Kidney (tissue), 14 donors: ENCODE results near the gene FOXD3. TPM values are rescaled to one million over a fixed set of nuclear protein-coding genes. Genes with fewer than 3 reads are reported as not detected.
A peak's percentile ranks its signal among the peaks of the same experiment; 100 is the strongest.

Experiments
- DNase-seq, 5 donors: peaks; one replicate each; pipeline ENCODE4 v3.0.0-alpha.2; 2013 to 2020
- FAIRE-seq: peaks from 2 replicates; lab custom pipeline; 2012; peaks lifted over from hg19 to GRCh38; lab: Jason Lieb, UNC
- H3K27ac ChIP-seq, 2 donors: one replicate each; pipeline ENCODE4 v1.7.0; 2013; ENCODE audit warnings: low read depth in 2 of 2, low read length in 2 of 2, inconsistent platforms in 1 of 2
- H3K27me3 ChIP-seq: one replicate; pipeline ENCODE4 v1.7.1; 2013; ENCODE audit warnings: low read length, inconsistent platforms; ENCODE audit not compliant: control insufficient read depth, insufficient read depth
- H3K36me3 ChIP-seq, 3 donors: one replicate each; pipeline versions ENCODE4 v1.7.0 to v1.7.1; 2013; ENCODE audit warnings: low read length in 3 of 3, control low read depth in 1 of 3, inconsistent platforms in 1 of 3; ENCODE audit not compliant: insufficient read depth in 3 of 3, control insufficient read depth in 2 of 3
- H3K4me1 ChIP-seq, 3 donors: one replicate each; pipeline versions ENCODE4 v1.7.0 to v1.7.1; 2013; ENCODE audit warnings: low read length in 3 of 3, inconsistent platforms in 1 of 3, low read depth in 1 of 3; ENCODE audit not compliant: control insufficient read depth in 2 of 3, insufficient read depth in 2 of 3
- H3K4me3 ChIP-seq, 3 donors: one replicate each; pipeline versions ENCODE4 v1.7.0 to v1.8.1; 2013; ENCODE audit warnings: low read length in 3 of 3, control low read depth in 1 of 3, inconsistent platforms in 1 of 3
- H3K9ac ChIP-seq, 3 donors: one replicate each; pipeline versions ENCODE4 v1.7.0 to v1.7.1; 2013; ENCODE audit warnings: low read length in 3 of 3, control low read depth in 1 of 3, inconsistent platforms in 1 of 3
- H3K9me3 ChIP-seq, 3 donors: one replicate each; pipeline versions ENCODE4 v1.7.0 to v1.7.1; 2013; ENCODE audit warnings: low read length in 3 of 3, control low read depth in 1 of 3, inconsistent platforms in 1 of 3; ENCODE audit not compliant: control insufficient read depth in 2 of 3, insufficient read depth in 1 of 3
- CTCF ChIP-seq: IDR thresholded peaks from 3 replicates; pipeline ENCODE4 v1.5.1; 2012; ENCODE audit warnings: mild to moderate bottlenecking, moderate library complexity, borderline replicate concordance; ENCODE audit not compliant: insufficient read depth; ENCODE audit errors: extremely low read depth
- intact Hi-C: fragments of 100-400 bp; cut with DNase I; formaldehyde crosslinking; loops from one replicate; pipeline ENCODE4 v1.11.1; 2022
- polyA plus RNA-seq: library from polyadenylated mRNA; stranded (reverse); fragments of 350-450 nt; fragmentation: Illumina TruSeq; extraction: RNeasy Lipid Tissue Mini Kit (QIAGEN cat#74804); gene quantifications from one replicate; pipeline ENCODE4 v1.2.3, GENCODE V29; 2014; ENCODE audit warnings: low read depth, low replicate concordance; ENCODE audit not compliant: insufficient read depth
- total RNA-seq: library from RNA; stranded (reverse); fragmentation: NEBNext Ultra II Directional; extraction: Animal tissue kit (Norgen Biotek cat#: 25700); gene quantifications from one replicate; pipeline ENCODE4 v1.2.1, GENCODE V29; 2021
- donor health status: control.
- donor health status: control.
- donor health status: control.
- donor health status: control.
- donor health status: control.
- donor health status: DM: yes; HTN: yes; CAD: no.
- donor health status: Normal renal cell carcinoma (clear cell type).

FOXD3 gene
- total and polyA plus RNA-seq, 2 donors from 2014 or later, result 0.17 to 0.31 TPM

GRCh38 chr1:63319046-63320021, 3.0 kb upstream of the FOXD3 start:
- Histone ChIP-seq H3K9ac (no peak overlapping the region), H3K4me1 (peaks cover 0 to 4% (median 0%) of the 10 kb centered on the region in 3 donors), H3K27ac (no peak overlapping the region), H3K27me3 (peaks cover 65% of the 10 kb centered on the region), H3K9me3 (no peaks in the 10 kb centered on the region), H3K36me3 (no peaks in the 10 kb centered on the region), H3K4me3 (no peak overlapping the region)
- FAIRE-seq (no peak), DNase-seq (peak in 4 of 5 donors; percentile 14 to 61 (median 39))
- intact Hi-C loops, result no loop called here
- no peak for TF ChIP-seq CTCF

- Histone ChIP-seq H3K4me3 (no peak overlapping the region), H3K9ac (no peak overlapping the region), H3K9me3 (no peaks in the 10 kb centered on the region), H3K4me1 (peaks cover 0 to 4% (median 0%) of the 10 kb centered on the region in 3 donors), H3K27ac (no peak overlapping the region), H3K27me3 (peaks cover 66% of the 10 kb centered on the region), H3K36me3 (no peaks in the 10 kb centered on the region)
- intact Hi-C loops, result no loop called here
- no peak for TF ChIP-seq CTCF
- DNase-seq, result peak in 4 of 5 donors; percentile 31 to 56 (median 34)
- FAIRE-seq, result no peak
Measured at GRCh38 chr1:63320022-63320721, 2.2 kb upstream of the FOXD3 start.

- Histone ChIP-seq H3K27me3 (peaks cover 69% of the 10 kb centered on the region), H3K9me3 (no peaks in the 10 kb centered on the region), H3K4me3 (no peak overlapping the region), H3K4me1 (peaks cover 0 to 4% (median 0%) of the 10 kb centered on the region in 3 donors), H3K27ac (no peak overlapping the region), H3K36me3 (no peaks in the 10 kb centered on the region), H3K9ac (no peak overlapping the region)
- intact Hi-C loops, result no loop called here
- FAIRE-seq (no peak), DNase-seq (peak in 4 of 5 donors; percentile 13 to 48 (median 36))
- no peak for TF ChIP-seq CTCF
Measured at GRCh38 chr1:63321066-63321784, 1.1 kb upstream of the FOXD3 start.
